ENCODE measurements around the gene CIB1.
"Not testable (repeated sequence)": the region's sequence is repeated elsewhere in the genome, so short reads cannot be mapped to it uniquely, and the experiment has no call there.

CIB1 gene

GRCh38 chr15:90233387-90234095 lies at the start of gene CIB1:
Gene CIB1 (minus strand): TSS chr15:90233941. CDS start chr15:90233885, 56 bp downstream.
- peak; percentile 97 for DNase-seq

GRCh38 chr15:90281637-90282036 lies 47.9 kb upstream of the CIB1 start:
- DNase-seq: peak; percentile 20 to 37

DNA sequence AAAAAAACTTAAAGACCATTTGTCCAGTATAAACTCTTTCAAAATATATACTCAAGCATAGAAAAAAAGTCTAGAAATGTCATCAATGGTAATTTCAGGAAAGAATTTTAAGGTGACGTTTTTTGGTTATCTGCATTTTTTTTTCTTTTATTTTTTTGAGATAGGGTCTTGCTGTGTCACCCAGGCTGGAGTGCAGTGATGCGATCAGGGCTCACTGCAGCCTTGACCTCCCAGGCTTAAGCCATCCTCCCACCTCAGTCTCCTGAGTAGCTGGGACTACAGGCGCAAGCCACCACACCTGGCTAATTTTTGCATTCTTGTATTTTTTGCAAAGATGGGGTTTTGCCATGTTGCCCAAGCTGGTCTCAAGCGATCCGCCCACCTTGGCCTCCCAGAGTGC lies 47.0 kb upstream of the CIB1 start:
- DNase-seq: not testable (repeated sequence)

DNA sequence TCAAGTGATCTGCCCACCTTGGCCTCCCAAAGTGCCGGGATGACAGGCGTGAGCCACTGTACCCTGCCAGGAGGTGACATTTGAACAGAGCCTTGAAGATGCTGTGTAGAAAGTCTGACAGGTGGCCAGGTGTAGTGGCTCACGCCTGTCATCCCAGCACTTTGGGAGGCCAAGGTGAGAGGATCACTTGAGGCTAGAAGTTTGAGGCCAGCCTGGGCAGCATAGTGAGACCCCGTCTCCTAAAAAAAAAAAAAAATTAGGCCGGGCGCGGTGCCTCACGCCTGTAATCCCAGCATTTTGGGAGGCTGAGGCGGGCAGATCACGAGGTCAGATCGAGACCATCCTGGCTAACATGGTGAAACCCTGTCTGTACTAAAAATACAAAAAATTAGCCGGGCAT lies 44.7 kb upstream of the CIB1 start:
- DNase-seq: not testable (repeated sequence)

- DNase-seq: no peak
Measured at GRCh38 chr15:90271459-90272166, 37.9 kb upstream of the CIB1 start.

GRCh38 chr15:90270502-90271150 lies 36.9 kb upstream of the CIB1 start:
- no peak for DNase-seq

GRCh38 chr15:90268415-90268814 lies 34.7 kb upstream of the CIB1 start:
- DNase-seq: no peak

DNA sequence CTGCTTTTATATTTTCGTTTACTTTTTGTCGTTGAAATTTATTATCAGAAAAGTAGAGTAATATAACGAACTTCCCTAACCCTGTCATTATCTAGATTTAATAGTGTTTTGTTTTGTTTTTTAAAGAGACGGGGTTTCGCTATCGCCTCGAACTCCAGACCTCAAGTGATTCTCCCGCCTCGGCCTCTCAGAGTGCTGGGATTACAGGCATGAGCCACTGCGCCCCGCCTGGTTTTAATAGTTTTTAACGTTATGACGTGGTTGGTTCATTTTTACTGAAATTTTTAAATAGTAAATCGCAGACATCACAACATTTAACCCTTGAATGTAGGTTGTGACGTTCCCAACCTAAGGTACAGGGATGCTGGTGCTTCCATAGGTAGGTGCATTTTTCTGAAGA lies 32.7 kb upstream of the CIB1 start:
- DNase-seq: peak in 1 of 2 donors; percentile 8

GRCh38 chr15:90266061-90266431 lies 32.3 kb upstream of the CIB1 start:
- peak; percentile 24 to 25 for DNase-seq

- DNase-seq: peak; percentile 84 to 91
Measured at GRCh38 chr15:90265271-90266060, 31.7 kb upstream of the CIB1 start, which contains the start of gene NGRN. Gene NGRN (plus strand): TSS chr15:90265672. CDS start chr15:90265713, 41 bp downstream.

DNA sequence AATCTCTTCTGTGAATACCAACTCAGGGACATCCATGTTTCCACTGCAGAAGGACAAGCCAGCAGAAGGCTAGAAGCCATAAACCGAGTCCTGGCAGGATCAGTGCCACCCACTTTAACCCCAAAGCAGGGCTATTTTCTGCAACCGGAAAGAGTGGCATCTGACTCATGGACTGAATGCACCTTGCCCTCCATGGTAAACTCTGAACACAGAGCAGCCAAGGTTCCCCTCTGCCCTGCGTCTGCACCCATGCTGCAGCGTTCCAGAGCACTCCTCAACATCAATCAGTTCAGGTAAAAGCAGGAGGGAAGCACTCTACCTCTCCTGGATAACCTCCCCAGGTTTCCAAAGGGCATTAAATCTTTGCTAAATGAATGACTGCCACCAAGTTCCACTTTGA lies 30.9 kb upstream of the CIB1 start:
- peak; percentile 24 to 52 for DNase-seq

- no peak for DNase-seq
Measured at GRCh38 chr15:90262426-90262825, 28.7 kb upstream of the CIB1 start.

DNA sequence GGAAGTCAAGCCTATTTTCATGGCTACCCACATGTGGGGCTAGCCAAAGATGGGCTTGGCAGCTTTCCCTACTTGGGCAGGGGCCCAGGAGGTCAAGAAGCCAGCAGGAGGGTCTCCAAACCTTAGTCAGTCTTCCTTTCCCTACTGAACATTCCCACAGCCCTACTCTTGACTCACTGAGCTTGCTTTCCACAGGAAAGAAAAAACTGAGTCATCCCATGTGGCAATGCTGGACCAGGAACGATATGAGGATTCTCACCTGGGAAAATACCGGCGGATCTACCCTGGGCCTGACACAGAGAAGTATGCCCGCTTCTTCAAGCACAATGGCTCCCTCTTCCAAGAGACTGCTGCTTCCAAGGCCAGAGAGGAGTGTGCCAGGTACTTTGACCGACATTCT lies 28.1 kb upstream of the CIB1 start:
- DNase-seq: no peak

GRCh38 chr15:90260731-90261130 lies 27.0 kb upstream of the CIB1 start:
- DNase-seq: not testable (repeated sequence)

DNA sequence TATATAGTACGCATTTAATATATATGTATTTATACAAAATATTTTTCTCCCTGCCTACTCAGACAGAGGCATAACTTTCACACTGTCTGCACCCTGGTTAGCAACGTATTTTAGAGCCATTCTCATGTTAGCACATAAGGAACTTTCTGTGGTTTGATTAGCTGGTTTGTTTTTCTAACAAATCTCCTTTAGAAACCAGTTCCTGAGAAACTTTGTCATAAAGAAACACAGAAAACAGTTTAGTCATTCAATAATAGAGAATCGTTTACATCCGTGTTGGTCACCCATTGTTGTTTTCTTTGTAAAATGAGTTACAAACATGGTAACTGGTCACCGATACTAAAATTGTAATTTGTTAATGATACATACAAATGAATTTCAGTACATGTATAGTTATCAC lies 25.8 kb upstream of the CIB1 start:
- no peak for DNase-seq

DNA sequence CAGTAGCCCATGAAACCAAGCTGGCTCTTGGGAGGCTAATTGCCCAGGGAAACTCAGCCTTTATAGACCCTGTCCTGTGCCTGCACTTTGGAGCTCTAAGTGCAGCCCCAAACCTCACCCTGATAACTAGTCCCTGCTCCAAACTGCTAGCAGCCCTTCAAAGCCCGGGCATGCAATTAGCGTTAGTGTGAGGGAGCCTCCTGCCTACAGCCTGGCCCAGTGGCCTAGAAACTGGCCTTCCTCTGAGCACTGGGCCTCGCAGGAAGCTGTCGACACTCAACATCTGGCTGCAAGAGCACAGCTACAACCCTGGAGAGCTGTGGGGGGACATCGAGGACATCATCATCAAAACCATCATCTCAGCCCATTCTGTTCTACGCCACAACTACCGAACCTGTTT lies 24.0 kb upstream of the CIB1 start:
- DNase-seq: no peak

DNA sequence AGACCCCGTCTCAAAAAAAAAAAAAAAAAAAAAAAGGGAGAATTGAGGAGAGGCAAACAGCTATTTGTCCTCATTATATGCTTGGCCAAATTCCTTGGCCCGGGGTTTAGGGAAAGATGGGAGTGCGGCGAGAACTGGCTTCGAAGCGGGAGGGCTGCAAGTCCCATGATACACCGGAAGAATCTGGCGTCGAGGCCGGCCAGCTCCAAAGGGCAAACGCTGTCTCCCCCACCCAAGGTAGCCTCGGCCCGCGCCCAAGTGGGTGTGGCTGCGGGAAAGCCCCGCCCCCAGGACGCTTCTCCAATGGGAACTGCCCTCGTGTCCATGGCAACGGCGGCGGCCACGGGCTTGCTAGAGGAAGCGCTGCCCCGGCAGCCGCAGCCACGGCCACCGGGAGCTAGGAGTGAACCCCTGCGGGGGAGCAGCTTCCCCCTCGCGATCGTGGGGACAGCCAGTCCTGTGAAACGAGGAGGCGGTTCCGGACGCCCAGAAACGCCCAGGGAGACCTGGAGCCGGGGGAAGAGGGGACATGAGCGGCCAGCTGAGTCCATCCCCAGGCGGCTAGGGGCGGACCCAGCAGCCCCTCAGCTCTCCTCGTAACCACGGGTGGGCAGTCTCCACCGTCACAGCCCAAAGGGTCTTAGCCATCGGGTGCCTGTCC lies 15.6 kb upstream of the CIB1 start, which contains the start of gene TTLL13:
TSS of gene TTLL13 (plus strand) at position 354 of the 661 bp plus-strand sequence. CDS start 1,075 bp downstream, outside the sequence.
- peak; percentile 71 to 78 for DNase-seq

GRCh38 chr15:90248789-90249202 lies 15.1 kb upstream of the CIB1 start:
- no peak for DNase-seq

GRCh38 chr15:90243943-90244639 lies 10.3 kb upstream of the CIB1 start:
- peak; percentile 9 to 63 for DNase-seq

GRCh38 chr15:90241343-90242192 lies 7.8 kb upstream of the CIB1 start:
- no peak for DNase-seq

DNA sequence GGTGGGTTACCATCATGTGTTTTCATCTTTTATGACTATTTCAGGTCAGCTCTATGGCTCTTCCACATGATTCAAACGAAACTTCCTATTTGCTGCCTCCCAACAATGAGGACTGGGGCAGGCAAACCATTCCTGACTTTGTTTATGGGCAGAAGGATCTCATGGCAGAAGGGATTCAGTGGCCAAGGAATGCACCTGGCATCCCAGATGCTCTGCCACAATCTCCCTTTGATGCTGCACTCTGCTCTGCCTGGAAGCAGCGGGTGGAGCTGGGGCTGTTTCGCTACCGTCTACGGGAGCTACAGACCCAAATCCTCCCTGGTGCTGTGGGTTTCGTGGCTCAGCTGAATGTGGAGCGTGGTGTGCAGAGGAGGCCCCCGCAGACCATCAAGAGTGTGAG lies 7.1 kb upstream of the CIB1 start:
- DNase-seq: no peak

Data from inflammatory macrophage treated with lipopolysaccharide for 1 hour (primary cell).